OCI-LY1 (cell line): ENCODE measurements around the gene TRMT44.

Experiments used
- H2AFZ ChIP-seq: fragments of 200-600 bp; sonication (generic), shearing (Covaris generic); 2 replicates; pipeline ENCODE4 v1.6.0; 2014; ENCODE audit warnings: antibody characterized with exemption, mild to moderate bottlenecking, low read length
- H3F3A ChIP-seq: fragments of 200-600 bp; sonication (generic), shearing (Covaris generic); 2 replicates; pipeline ENCODE4 v1.6.0; 2014; ENCODE audit warnings: mild to moderate bottlenecking, antibody characterized with exemption, low read length, moderate library complexity; ENCODE audit not compliant: insufficient read depth
- H3K27ac ChIP-seq: fragments of 200-600 bp; sonication (generic); 2 replicates; pipeline ENCODE4 v1.5.1; 2014; ENCODE audit warnings: low read length, mixed run types, mild to moderate bottlenecking, low read depth; ENCODE audit not compliant: poor library complexity, severe bottlenecking
- H3K27me3 ChIP-seq: fragments of 200-600 bp; sonication (generic); 2 replicates; pipeline ENCODE4 v1.6.0; 2014; ENCODE audit warnings: antibody characterized with exemption, mild to moderate bottlenecking, low read length, moderate library complexity; ENCODE audit not compliant: insufficient read depth
- H3K36me3 ChIP-seq: fragments of 200-600 bp; sonication (generic); 2 replicates; pipeline ENCODE4 v1.6.1; 2014; ENCODE audit warnings: mild to moderate bottlenecking, antibody characterized with exemption, low read length, moderate library complexity, mixed read lengths; ENCODE audit not compliant: insufficient read depth
- H3K4me1 ChIP-seq: fragments of 200-600 bp; sonication (generic); 2 replicates; pipeline ENCODE4 v1.5.1; 2014; ENCODE audit warnings: mild to moderate bottlenecking, low read length, moderate library complexity; ENCODE audit not compliant: insufficient read depth, severe bottlenecking
- H3K4me2 ChIP-seq: fragments of 200-600 bp; sonication (generic), shearing (Covaris generic); 2 replicates; pipeline ENCODE4 v1.6.1; 2014; ENCODE audit warnings: low read length
- H3K4me3 ChIP-seq: fragments of 200-600 bp; sonication (generic); 2 replicates; pipeline ENCODE4 v1.5.1; 2014; ENCODE audit warnings: low read length, low read depth, mild to moderate bottlenecking, mixed read lengths; ENCODE audit not compliant: poor library complexity, severe bottlenecking
- H3K79me2 ChIP-seq: fragments of 200-600 bp; shearing (Covaris generic); 2 replicates; pipeline ENCODE4 v1.6.1; 2016; ENCODE audit warnings: mixed run types, low read length, mixed read lengths; ENCODE audit not compliant: insufficient read depth
- H3K9ac ChIP-seq: fragments of 200-600 bp; sonication (generic), shearing (Covaris generic); 2 replicates; pipeline ENCODE4 v1.6.1; 2014; ENCODE audit warnings: mild to moderate bottlenecking, low read length, mixed read lengths
- H3K9me2 ChIP-seq: fragments of 200-600 bp; sonication (generic), shearing (Covaris generic); 2 replicates; pipeline ENCODE4 v1.6.1; 2014; ENCODE audit warnings: low read depth, mild to moderate bottlenecking, low read length, mixed read lengths
- H3K9me3 ChIP-seq: fragments of 200-600 bp; shearing (Covaris generic); 2 replicates; pipeline ENCODE4 v1.6.1; 2014; ENCODE audit warnings: low read length, mixed read lengths
- H4K20me1 ChIP-seq: fragments of 200-600 bp; sonication (generic), shearing (Covaris generic); 2 replicates; pipeline ENCODE4 v1.6.0; 2016; ENCODE audit warnings: mild to moderate bottlenecking, low read length; ENCODE audit not compliant: insufficient read depth
- EZH2 ChIP-seq: fragments of 200-600 bp; sonication (generic), shearing (Covaris generic); IDR thresholded peaks from 2 replicates; pipeline ENCODE4 v1.8.0; 2017; ENCODE audit warnings: borderline replicate concordance, mixed run types, mild to moderate bottlenecking, antibody characterized with exemption, low read length, moderate library complexity, mixed read lengths
- TF ChIP-seq, protein P1 (sequence below): fragments of 200-600 bp; sonication (generic), shearing (Covaris generic); IDR thresholded peaks from 2 replicates; pipeline ENCODE4 v1.5.1; 2017; ENCODE audit warnings: mild to moderate bottlenecking, antibody characterized with exemption, low read length, moderate library complexity, mixed read lengths

Gene TRMT44

DNA sequence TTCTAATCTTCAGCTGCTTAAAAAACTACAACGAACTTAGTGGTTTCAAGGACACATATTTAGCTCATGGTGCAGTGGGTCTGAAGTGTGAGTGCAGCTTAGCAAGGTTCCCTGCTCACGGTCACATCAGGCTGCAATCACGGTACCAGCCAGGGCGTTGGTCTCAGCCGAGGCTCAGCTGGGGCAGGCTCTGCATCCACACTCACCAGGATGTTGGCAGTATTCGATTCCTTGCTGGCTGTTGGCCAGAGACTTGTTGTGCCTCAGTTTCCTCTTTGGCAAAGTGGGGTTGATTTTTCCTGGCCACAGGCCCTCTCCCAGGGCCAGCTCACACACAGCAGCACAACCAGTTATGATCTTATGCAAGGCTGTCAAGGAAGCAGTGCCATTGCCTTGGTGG, 61.8 kb downstream of the TRMT44 start:
- Histone ChIP-seq H3K9ac (no peak overlapping the region), H3K27me3 (no peaks in the 10 kb centered on the region), H3K4me2 (no peak overlapping the region), H4K20me1 (no peaks in the 10 kb centered on the region), H3F3A (no peaks in the 10 kb centered on the region), H2AFZ (no peak overlapping the region), H3K9me3 (no peaks in the 10 kb centered on the region), H3K9me2 (no peaks in the 10 kb centered on the region), H3K4me1 (no peaks in the 10 kb centered on the region), H3K4me3 (no peak overlapping the region), H3K36me3 (no peaks in the 10 kb centered on the region), H3K79me2 (no peaks in the 10 kb centered on the region), H3K27ac (no peak overlapping the region)
- no peak for TF ChIP-seq EZH2
- TF ChIP-seq, protein P1, sequence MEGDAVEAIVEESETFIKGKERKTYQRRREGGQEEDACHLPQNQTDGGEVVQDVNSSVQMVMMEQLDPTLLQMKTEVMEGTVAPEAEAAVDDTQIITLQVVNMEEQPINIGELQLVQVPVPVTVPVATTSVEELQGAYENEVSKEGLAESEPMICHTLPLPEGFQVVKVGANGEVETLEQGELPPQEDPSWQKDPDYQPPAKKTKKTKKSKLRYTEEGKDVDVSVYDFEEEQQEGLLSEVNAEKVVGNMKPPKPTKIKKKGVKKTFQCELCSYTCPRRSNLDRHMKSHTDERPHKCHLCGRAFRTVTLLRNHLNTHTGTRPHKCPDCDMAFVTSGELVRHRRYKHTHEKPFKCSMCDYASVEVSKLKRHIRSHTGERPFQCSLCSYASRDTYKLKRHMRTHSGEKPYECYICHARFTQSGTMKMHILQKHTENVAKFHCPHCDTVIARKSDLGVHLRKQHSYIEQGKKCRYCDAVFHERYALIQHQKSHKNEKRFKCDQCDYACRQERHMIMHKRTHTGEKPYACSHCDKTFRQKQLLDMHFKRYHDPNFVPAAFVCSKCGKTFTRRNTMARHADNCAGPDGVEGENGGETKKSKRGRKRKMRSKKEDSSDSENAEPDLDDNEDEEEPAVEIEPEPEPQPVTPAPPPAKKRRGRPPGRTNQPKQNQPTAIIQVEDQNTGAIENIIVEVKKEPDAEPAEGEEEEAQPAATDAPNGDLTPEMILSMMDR = no peak

DNA sequence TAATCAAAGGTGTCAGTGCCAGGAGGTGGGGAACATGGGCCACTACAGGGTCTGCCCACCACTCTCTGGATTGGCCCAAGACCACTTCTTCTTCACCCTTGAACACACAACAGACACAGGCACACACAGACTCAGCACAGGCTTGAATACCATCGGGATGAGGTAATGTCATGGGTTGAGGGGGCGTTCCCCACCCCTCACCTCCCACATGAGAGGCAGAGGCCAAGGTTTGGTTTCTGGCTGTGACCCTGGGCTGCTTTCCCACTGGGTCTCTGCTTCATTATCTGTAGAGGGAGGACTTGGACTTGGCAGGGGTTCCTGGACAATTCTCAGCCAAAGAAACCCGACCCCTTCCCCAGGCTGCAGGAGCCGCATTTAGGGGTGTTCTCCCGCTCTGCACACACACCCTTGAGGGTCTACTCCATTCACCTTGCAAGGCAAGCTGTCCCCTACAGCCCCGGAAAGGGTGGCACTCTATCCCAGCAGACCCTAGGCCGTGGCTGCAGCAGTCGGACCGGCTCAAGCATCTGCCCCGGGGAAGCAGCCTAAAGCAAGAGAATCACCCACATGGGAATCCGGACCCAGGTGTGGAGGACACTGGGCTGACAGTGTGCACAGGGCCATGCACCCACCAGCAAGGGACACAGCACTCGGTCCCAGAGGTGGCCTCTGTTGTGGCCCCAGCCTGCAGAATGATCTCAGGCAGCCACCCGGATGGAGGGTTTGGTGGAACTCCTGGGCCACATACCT, 62.4 kb downstream of the TRMT44 start:
- Histone ChIP-seq H3K27ac (no peak overlapping the region), H3K4me3 (no peak overlapping the region), H4K20me1 (no peaks in the 10 kb centered on the region), H3K9me3 (no peaks in the 10 kb centered on the region), H3K79me2 (no peaks in the 10 kb centered on the region), H3K27me3 (no peaks in the 10 kb centered on the region), H3K9me2 (no peaks in the 10 kb centered on the region), H3K9ac (no peak overlapping the region), H3K4me2 (no peak overlapping the region), H3K36me3 (no peaks in the 10 kb centered on the region), H2AFZ (no peak overlapping the region), H3K4me1 (no peaks in the 10 kb centered on the region), H3F3A (no peaks in the 10 kb centered on the region)
- TF ChIP-seq, protein P1 = no peak
- no peak for TF ChIP-seq EZH2

DNA sequence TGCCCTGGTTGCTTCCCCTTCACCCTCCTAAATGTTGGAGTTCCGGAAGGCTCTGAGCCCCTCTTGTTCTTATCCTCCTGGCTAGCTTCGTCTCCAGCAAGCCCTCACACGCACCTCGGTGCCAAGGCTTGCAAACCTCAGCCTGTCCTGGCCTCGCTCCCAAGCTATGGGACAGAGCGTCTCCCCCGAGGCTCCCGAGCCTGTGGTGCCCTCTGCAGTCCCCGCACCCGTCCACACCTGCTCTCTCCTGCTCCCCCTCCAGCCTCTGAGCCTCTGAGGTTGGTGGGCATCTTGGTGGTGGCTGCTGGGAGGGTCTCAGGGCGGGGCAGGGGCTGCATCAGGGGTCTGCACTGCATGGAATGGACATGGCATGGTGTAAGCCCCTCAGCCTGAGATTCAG, 63.2 kb downstream of the TRMT44 start:
- TF ChIP-seq, protein P1 = no peak
- no peak for TF ChIP-seq EZH2
- Histone ChIP-seq H3K27ac (no peak overlapping the region), H3K9me2 (no peaks in the 10 kb centered on the region), H3K27me3 (no peaks in the 10 kb centered on the region), H3F3A (no peaks in the 10 kb centered on the region), H2AFZ (no peak overlapping the region), H4K20me1 (no peaks in the 10 kb centered on the region), H3K9me3 (no peaks in the 10 kb centered on the region), H3K9ac (no peak overlapping the region), H3K79me2 (no peaks in the 10 kb centered on the region), H3K4me1 (no peaks in the 10 kb centered on the region), H3K4me2 (no peak overlapping the region), H3K36me3 (no peaks in the 10 kb centered on the region), H3K4me3 (no peak overlapping the region)
